HEK293 (cell line): Measurements from ENCODE around the gene HOXB4.

Experiments
- CTCF ChIP-seq: fragments of 450-650 bp; formaldehyde crosslinking; IDR thresholded peaks from 2 replicates; pipeline ENCODE4 v1.5.1; 2016; ENCODE audit warnings: missing biosample characterization, missing genetic modification characterization
- REST ChIP-seq: fragments of 450-650 bp; formaldehyde crosslinking; IDR thresholded peaks from 2 replicates; pipeline ENCODE4 v1.5.1; 2016; ENCODE audit warnings: missing biosample characterization, missing genetic modification characterization
- SCRT2 ChIP-seq: fragments of 450-650 bp; formaldehyde crosslinking; IDR thresholded peaks from 2 replicates; pipeline ENCODE4 v1.5.1; 2016; ENCODE audit warnings: missing biosample characterization, missing genetic modification characterization
- ZNF274 ChIP-seq, 2 experiments: fragments of 200-500 bp in 1 of 2; fragments of 450-650 bp in 1 of 2; sonication (Bioruptor generic) in 1 of 2; formaldehyde crosslinking in 1 of 2; IDR thresholded peaks; 2 replicates each; pipeline versions ENCODE4 v1.5.1 to v1.6.1; 2014 to 2016; ENCODE audit warnings: borderline replicate concordance in 1 of 2, inconsistent platforms in 1 of 2, low read length in 1 of 2, missing biosample characterization in 1 of 2, missing genetic modification characterization in 1 of 2
- ZNF555 ChIP-seq: fragments of 450-650 bp; formaldehyde crosslinking; conservative IDR thresholded peaks from 2 replicates; pipeline ENCODE4 v1.5.1; 2017; ENCODE audit warnings: missing biosample characterization, mild to moderate bottlenecking, missing genetic modification characterization, inconsistent platforms
- ZSCAN18 ChIP-seq: fragments of 450-650 bp; formaldehyde crosslinking; IDR thresholded peaks from 2 replicates; pipeline ENCODE4 v1.5.1; 2016; ENCODE audit warnings: missing biosample characterization, missing genetic modification characterization

- TF ChIP-seq ZNF274 (IDR thresholded peaks at IDR 0.05; ENCODE audit: low read length) (no peak), ZNF274 (tag by site-specific recombination; IDR thresholded peaks at IDR 0.05; ENCODE audit: borderline replicate concordance) (no peak), ZSCAN18 (no peak), REST (tag by site-specific recombination) (peak; percentile 39; the same call in 1 of the 2 replicates), CTCF (tag by site-specific recombination) (peak; percentile 61), SCRT2 (no peak), ZNF555 (tag by site-specific recombination) (no peak)
Observed at GRCh38 chr17:48543107-48543853, 34.9 kb downstream of the HOXB4 start.
